ENCODE data around the gene C3orf18.

C3orf18 gene

GRCh38 chr3:50577348-50577747 is 9.8 kb upstream of the C3orf18 start:
- DNase-seq, result no peak

DNA sequence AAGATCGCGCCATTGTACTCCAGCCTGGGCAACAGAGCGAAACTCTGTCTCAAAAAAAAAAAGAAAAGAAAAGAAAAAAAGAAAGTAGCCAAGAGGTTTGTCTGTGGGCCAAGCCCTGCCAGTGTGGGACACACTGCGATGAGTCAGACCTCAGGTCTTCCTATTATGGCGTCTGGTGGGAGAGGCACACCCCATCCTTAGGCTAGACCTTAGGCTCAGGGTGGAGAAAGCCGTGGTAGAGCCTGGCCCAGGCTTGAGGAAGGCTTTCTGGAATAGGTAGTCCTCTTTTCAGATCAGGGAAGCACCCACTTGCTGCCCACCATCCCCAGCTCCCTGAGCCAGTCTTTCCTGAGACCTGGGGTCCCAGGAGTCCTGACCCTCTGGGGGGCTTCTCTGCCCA is 7.8 kb upstream of the C3orf18 start:
- DNase-seq, result no peak

DNA sequence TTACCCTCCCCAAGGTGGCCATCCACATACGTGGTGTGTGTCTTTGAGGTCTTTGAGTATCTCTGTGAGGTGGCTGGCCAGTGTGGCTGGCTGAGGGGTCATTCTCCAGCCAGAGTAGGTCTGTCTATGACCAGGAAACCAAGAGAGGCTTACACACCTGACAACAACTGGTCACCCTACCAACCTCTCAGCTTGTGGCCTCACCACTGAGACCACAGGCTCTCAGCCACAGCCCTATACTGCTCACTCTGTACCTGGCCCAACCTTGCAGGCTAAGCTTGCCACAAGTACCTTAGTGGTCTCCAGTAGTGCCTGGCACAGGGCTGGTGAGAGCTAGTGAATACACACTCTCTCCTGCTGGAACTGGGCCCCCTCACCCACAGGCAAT is 6.9 kb upstream of the C3orf18 start:
- no peak for DNase-seq

DNA sequence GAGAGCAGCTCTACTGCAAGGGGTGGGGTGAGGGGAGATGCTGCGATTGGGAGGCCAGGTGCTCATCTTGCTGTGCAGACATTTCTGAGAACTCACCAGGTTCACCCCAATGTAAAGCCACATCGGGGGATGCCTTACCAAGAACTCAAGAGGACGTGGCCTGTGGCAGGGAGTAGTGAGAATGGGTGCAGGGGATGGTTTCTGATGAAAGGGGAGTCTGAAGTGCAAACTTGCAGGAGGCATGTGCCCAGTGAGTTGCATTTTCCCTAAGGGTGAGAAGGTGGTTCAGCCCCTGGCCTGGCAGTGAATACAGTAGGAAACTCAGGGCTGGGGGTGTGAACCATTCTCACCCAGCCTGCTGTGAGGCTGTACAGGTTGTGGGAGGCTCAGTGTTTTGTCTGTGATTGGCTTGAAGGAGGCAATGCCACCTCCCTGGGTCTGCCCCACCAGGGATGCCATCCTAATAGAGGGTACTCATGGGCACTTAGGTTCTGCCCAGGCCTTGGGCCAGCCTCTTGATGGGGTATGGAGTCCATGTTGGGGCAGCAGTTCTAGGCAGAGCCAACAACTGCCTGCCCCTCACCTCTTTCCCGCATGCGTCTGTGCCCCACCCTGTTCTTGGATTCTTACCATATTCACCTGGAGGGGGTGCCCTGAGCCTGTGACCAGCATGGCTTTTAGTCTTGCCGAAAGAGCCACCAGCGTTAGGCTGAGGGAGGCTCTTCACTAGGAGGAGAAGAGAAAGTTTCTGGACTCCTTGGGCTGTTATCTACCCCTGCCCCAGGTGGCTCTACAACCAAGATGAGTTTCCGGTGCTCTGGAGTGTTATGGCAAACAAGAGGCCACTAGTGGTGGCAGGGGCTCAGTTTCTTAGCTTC is 6.3 kb upstream of the C3orf18 start:
- no peak for DNase-seq

DNA sequence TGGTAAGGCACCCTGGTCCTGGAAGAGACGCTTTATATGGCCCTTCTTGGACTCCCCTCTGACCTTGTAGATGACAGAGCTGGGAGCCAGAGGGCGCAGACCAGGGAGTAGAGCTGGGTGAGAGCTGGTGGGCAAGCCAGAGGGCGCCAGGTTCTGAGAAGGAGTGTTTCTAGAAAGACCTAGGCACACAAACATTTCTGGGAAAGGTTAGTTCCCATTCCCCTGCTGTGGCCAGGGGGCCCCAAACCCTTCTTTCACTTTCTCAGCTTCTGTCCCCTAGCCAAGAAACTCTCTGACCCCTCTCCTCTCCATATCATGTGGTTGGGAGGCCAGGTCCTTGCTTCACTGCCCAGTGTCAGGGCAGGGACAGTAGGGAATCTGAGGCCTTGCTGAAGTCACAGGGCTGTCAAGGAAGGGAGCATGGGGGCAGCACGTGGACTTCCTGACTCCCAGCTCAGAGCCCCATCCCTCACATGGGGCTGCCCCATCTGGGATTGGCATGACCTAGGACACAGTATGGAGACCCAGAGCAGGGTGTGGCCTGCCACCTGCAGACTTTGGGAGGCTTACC is 5.3 kb upstream of the C3orf18 start:
- DNase-seq, result no peak

DNA sequence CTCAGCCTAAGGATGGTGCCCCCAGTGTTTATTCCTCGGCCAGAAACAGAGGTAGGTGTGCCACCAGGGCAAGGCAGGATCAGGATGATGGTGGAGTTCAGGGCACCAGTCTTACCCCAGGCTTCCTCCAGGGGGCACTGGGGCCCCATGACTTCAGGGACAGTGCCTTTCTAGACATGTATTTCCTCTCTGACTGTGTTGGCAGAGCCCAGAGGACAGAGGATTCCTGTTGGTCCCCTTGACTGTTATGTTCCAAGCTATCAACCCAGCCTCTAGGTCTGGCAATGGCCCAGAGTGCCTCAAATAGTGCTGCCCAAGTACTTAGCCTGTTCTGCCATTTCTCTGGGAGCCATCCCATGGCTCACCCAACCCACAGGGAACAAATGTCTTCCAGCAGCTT is 4.6 kb upstream of the C3orf18 start:
- DNase-seq, result peak; percentile 95

- DNase-seq, result no peak
These were observed 3.9 kb upstream of the C3orf18 start for GRCh38 chr3:50571486-50571885.

DNA sequence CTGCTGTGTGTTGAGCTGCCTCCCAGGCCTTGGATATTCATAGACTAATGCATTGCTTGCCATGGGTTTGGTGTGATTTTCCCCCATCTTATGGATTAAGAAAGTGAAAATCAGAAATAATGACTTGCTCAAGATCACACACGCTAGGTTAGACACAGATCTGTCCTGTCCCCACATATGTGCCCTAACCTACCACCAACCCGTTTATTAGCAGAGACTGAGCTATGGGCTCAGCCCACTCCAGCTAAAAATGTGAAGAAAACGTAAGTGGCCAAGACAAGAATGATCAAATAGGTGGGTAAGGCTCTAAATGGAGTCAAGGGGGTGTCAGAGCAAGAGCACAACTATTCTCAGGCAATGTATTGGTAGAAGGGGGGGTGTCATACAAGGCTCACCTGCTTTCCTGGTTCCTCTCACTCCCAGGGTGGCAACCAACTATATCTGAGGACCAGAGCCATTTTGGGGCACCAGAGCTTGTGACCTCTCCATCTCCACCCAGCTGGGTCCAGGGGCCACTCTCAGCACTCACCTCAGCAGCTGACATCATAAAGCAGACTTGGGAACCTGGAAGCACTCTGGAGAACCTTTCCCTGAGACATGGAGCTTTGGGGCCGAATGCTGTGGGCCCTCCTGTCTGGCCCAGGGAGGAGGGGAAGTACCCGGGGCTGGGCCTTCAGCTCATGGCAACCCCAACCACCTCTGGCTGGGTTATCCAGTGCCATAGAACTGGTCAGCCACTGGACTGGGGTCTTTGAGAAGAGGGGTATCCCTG is 3.1 kb upstream of the C3orf18 start:
- no peak for DNase-seq

- DNase-seq, result peak; percentile 100
These were observed 1.6 kb upstream of the C3orf18 start, which contains the start of gene HEMK1 for GRCh38 chr3:50568947-50569749. Gene HEMK1, plus strand, starts transcription at chr3:50569522. Its CDS starts 1,583 bp downstream, at chr3:50571105.

DNA sequence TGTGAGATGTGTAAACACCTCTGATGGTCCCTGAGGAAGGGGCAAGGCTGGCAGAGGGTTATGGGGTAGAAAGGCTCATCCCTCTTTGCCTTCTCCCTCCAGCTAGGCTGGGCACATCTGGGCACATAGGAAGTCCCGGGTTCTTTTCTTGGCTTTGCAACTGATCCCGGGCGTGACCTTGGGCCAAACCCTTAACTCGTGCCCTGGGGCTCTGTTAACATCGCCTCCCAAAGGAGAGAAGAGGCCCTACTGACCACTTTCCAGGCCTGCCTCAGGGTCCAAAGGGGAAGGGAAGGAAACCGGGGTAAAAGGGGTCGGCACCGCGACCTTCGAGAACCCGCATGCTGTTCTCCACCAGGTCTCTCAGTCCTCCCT is 549 bp downstream of the C3orf18 start:
- DNase-seq, result no peak

DNA sequence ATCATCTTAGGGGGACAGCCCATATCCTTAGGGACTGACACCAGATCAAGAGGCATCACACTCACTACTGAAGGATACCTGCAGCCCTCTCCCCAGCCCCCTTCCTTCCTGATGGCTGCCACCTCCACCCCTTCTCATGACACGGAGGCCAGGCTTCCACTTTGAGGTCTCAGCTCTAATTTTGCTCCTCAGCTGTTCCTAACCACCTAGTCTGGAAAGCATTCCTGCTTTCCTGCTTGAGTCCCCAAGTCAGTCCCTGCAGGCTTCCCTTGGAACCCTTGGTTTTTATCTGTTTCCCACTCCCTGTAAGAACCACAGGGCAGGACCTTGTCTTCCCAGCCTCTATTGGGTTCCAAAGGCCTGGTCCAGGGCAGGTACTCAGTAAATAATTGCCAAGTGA is 3.2 kb downstream of the C3orf18 start:
- no peak for DNase-seq

GRCh38 chr3:50563867-50564266 is 3.7 kb downstream of the C3orf18 start:
- DNase-seq, result no peak

DNA sequence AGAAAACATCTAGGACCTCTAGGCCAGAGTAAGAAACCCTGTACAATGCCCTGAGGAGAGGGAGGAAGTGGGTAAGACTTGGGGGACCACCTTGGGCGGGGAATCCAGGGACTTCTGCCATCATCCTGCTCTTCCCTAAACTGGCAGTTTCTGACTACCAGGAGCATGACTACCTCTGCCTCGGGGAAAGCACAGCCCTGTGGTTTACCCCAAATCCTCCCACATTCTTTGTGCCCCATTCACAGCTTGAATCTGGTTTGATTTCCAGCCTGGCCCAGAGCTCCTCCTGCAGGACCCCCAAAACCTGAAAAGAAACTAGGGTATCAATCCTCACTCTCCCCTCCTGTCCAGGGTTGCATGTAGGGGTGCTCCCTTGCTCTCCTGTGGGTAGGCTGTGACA is 4.7 kb downstream of the C3orf18 start:
- no peak for DNase-seq

GRCh38 chr3:50559702-50560101 is 7.8 kb downstream of the C3orf18 start:
- no peak for DNase-seq

DNA sequence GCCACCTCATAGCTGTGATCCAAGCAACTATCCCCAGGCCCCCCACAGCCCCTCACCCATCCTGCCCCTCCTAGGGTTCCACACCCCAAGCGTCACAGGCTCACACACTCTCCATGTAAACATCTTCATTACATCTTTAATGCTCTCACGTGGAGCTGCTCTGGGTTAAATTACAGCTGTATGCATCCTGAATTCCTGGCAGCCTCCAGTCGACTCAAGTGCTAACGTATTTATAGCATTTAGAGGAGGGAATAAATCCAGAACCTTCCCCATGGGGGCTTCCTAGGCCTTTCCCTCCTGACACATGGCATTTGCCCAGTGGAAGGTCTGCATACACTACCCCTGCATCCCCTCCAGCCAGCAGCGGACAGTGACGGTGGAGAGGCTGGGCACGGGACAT is 9.6 kb downstream of the C3orf18 start:
- no peak for DNase-seq

GRCh38 chr3:50557106-50557505 is 10.4 kb downstream of the C3orf18 start:
- no peak for DNase-seq

- no peak for DNase-seq
These were observed 13.0 kb downstream of the C3orf18 start for GRCh38 chr3:50554553-50554952.

GRCh38 chr3:50552598-50552997 is 14.9 kb downstream of the C3orf18 start:
- DNase-seq, result no peak

- DNase-seq, result no peak
These were observed 15.7 kb downstream of the C3orf18 start for GRCh38 chr3:50551681-50552435.

DNA sequence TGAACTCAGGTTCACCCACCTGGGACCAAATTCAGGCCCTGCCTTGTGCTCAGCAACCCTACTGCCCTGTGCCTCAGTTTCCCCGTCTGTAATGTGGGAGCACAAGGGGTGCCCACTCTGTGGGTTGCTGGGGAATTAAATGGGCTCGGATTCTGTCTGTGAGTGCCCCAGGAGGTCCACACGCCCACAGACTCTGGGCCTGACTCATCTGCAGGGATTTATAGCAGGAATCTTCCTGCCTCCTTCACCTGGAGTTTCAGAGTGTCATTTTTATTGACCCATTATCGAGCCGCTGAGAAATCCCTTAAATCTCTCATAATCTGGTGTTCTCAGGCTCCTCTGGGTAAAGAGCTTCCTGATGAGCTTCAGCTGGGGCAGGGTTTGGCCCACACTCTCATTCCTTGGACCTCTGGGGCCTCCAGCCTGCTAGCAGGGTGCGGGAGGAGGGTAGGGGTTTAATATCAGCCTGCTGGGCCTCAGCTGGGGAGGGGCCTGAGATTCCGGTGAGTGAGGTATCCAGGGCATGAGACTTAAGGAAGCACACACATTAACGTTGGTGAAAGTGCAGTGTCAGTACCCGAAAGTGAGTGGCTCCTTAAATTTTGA is 16.4 kb downstream of the C3orf18 start:
- DNase-seq, result no peak

DNA sequence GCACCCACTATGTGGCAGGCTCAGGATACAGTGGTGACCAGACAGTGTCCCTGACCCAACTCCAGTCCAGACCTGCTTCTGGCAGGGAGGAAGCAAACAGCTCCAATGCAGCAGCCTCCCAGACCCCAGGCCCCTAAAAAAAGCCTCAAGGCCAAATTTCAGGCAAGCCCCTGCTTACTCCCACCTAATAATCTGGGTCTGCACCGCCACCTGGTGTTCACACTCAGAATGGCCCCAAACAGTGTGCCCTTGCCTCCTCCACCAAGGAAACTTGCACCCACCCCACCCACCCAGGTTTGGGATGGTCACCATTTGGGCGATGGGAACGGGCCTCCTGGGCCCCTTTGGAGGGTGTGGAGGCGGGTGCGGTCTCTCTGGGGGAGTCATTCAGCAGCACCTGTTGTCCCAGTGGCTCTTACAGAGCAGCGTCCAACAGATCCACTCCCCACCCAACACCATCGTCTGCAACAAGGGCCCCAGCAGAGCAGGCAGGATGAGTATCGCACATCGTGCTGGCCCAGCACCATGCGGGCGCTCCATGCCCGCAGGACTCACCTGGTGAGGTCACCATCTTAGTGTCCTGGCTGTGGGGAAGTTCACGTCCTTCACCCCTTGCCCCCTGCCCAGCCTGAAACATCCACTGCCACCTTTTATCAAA is 17.3 kb downstream of the C3orf18 start:
- peak; percentile 76 for DNase-seq

Data from 8988T (cell line).